ENCODE data around the gene OR6K6. TPM values are rescaled to one million over a fixed set of nuclear protein-coding genes. Genes with fewer than 3 reads are reported as not detected.

Gene OR6K6
- total and polyA plus RNA-seq, 9 donors = not detected

DNA sequence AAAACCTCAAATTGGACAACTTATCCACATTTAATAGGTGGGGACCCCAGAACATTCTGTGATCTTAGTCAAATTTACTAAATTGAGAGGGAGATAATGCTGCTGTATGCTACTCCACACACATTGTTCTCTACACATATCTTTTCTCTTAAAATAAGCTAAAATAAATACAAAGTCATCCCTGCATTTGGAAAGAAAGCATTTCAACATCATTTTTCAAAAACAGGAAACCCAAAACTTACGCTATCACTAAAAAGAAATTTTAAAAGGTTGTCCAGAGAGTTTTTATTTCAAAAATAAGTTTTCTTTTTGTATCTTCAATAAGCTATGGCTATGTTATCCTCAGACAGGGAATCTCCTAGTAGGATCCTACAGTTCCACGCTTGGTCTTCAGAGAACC lies 46.0 kb downstream of the OR6K6 start:
- Histone ChIP-seq H3K36me3 (no peaks in the 10 kb centered on the region), H3K4me1 (ENCODE audit: insufficient read depth) (no peaks in the 10 kb centered on the region), H3K27ac (no peak overlapping the region), H3K9me3 (no peaks in the 10 kb centered on the region), H3K27me3 (no peaks in the 10 kb centered on the region), H3K4me3 (no peak overlapping the region)
- WGBS, 3 donors = 88 to 90% (median 89%) methylated on average over 2 of the region's 2 CpGs
- intact Hi-C loops (cut with DNase I) = no loop called here
- no peak for DNase-seq
- TF ChIP-seq, protein P1, sequence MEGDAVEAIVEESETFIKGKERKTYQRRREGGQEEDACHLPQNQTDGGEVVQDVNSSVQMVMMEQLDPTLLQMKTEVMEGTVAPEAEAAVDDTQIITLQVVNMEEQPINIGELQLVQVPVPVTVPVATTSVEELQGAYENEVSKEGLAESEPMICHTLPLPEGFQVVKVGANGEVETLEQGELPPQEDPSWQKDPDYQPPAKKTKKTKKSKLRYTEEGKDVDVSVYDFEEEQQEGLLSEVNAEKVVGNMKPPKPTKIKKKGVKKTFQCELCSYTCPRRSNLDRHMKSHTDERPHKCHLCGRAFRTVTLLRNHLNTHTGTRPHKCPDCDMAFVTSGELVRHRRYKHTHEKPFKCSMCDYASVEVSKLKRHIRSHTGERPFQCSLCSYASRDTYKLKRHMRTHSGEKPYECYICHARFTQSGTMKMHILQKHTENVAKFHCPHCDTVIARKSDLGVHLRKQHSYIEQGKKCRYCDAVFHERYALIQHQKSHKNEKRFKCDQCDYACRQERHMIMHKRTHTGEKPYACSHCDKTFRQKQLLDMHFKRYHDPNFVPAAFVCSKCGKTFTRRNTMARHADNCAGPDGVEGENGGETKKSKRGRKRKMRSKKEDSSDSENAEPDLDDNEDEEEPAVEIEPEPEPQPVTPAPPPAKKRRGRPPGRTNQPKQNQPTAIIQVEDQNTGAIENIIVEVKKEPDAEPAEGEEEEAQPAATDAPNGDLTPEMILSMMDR (IDR thresholded peaks at IDR 0.05) = no peak
- TF ChIP-seq POLR2A (IDR thresholded peaks at IDR 0.05) (no peak), EP300 (IDR thresholded peaks at IDR 0.05) (no peak)

DNA sequence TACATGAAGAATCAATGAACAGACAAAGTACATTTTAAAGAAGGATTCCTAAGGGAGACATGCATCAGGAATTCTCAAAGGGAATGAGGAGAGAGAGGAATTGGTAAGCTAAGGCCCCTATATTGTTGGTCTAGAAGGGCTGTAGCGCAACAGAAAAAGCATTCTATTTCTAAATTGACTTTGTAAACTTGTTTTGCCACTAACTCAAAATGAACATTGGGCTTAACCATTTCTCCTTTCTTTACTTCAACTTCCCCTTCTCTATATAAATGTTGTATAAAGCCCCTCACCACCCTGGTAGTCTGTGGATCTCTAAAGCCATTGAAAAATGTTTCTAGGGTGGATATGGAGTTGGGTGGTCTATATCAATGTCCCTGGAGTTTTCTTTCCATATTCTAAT lies 46.9 kb downstream of the OR6K6 start:
- no peak for TF ChIP-seq POLR2A (IDR thresholded peaks at IDR 0.05)
- TF ChIP-seq EP300 (IDR thresholded peaks at IDR 0.05) = no peak
- TF ChIP-seq, protein P1 (IDR thresholded peaks at IDR 0.05) = no peak
- Histone ChIP-seq H3K27me3 (no peaks in the 10 kb centered on the region), H3K36me3 (no peaks in the 10 kb centered on the region), H3K4me3 (no peak overlapping the region), H3K27ac (no peak overlapping the region), H3K9me3 (no peaks in the 10 kb centered on the region), H3K4me1 (ENCODE audit: insufficient read depth) (no peaks in the 10 kb centered on the region)
- DNase-seq = no peak
- WGBS, 3 donors = 93 to 96% (median 95%) methylated on average over 1 of the region's 1 CpG
- intact Hi-C loops (cut with DNase I) = no loop called here

DNA sequence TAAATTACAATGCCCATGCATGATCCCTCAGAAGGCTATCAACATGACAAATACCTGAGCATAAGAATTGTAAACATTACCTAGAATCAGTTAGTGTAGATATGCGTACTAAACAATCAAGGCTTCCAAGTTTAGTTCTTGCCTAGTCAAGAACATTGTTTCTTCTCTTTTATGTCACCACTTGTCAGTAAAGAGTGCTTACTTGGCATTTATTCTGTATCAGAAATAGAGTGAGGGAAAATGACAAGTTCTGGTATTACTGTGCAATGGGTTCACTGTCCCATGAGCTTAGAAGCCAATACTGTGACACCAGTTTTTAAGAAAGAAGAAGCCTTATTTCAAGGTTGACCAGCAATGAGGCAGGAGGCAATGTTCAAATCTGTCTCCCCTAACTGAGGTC lies 49.2 kb downstream of the OR6K6 start:
- H3K36me3 ChIP-seq = no peaks in the 10 kb centered on the region
- H3K4me3 ChIP-seq = no peak overlapping the region
- no peaks in the 10 kb centered on the region for H3K27me3 ChIP-seq
- intact Hi-C loops (cut with DNase I) = no loop called here
- DNase-seq = no peak
- H3K27ac ChIP-seq = no peak overlapping the region
- 89 to 94% (median 93%) methylated on average over 1 of the region's 1 CpG for WGBS, 3 donors
- no peaks in the 10 kb centered on the region for H3K4me1 ChIP-seq (ENCODE audit: insufficient read depth)
- no peaks in the 10 kb centered on the region for H3K9me3 ChIP-seq
- TF ChIP-seq POLR2A (IDR thresholded peaks at IDR 0.05) (no peak), EP300 (IDR thresholded peaks at IDR 0.05) (no peak)
- TF ChIP-seq, protein P1 (IDR thresholded peaks at IDR 0.05) = no peak

Small RNA genes within 50 kb of the gene (small RNA-seq; reads per million reads assigned to genes)
- gene OR2AQ1P = not detected

Other genes starting within 250 kb of the OR6K6 start
- not detected for gene OR6Y1, start 200.3 kb upstream of the OR6K6 start, total RNA-seq
- gene OR6Y1, start 200.3 kb upstream of the OR6K6 start, polyA plus RNA-seq = not detected
- gene OR6P1, start 184.1 kb upstream of the OR6K6 start, total RNA-seq = not detected
- not detected for gene OR6P1, start 184.1 kb upstream of the OR6K6 start, polyA plus RNA-seq
- gene OR10X1, start 174.8 kb upstream of the OR6K6 start, total RNA-seq = not detected
- not detected for gene OR10X1, start 174.8 kb upstream of the OR6K6 start, polyA plus RNA-seq
- gene OR10Z1, start 149.5 kb upstream of the OR6K6 start, total RNA-seq = not detected
- not detected for gene OR10Z1, start 149.5 kb upstream of the OR6K6 start, polyA plus RNA-seq
- gene SPTA1, start 68.0 kb upstream of the OR6K6 start, total RNA-seq = 1 to 10 TPM in 1 of 7 donors, under 1 TPM in 4, not detected in 2; 0.10 to 1.8 (median 0.23) TPM
- gene SPTA1, start 68.0 kb upstream of the OR6K6 start, polyA plus RNA-seq = under 1 TPM; 0.07 to 0.17 TPM
- gene OR6K2, start 54.1 kb upstream of the OR6K6 start, total RNA-seq = not detected
- gene OR6K2, start 54.1 kb upstream of the OR6K6 start, polyA plus RNA-seq = not detected
- gene OR6K3, start 34.0 kb upstream of the OR6K6 start, total RNA-seq = under 1 TPM in 1 of 7 donors, not detected in 6; 0.11 TPM
- not detected for gene OR6K3, start 34.0 kb upstream of the OR6K6 start, polyA plus RNA-seq
- not detected for gene OR6N1, start 17.5 kb downstream of the OR6K6 start, total RNA-seq
- not detected for gene OR6N1, start 17.5 kb downstream of the OR6K6 start, polyA plus RNA-seq
- not detected for gene OR6N2, start 26.5 kb downstream of the OR6K6 start, total RNA-seq
- not detected for gene OR6N2, start 26.5 kb downstream of the OR6K6 start, polyA plus RNA-seq
- gene MNDA, start 76.6 kb downstream of the OR6K6 start, total RNA-seq = 10 to 100 TPM in 1 of 7 donors, 1 to 10 TPM in 5, under 1 TPM in 1; 0.71 to 26.5 (median 2.8) TPM
- 1 to 10 TPM; 1.7 to 8.7 TPM for gene MNDA, start 76.6 kb downstream of the OR6K6 start, polyA plus RNA-seq
- gene PYHIN1, start 176.8 kb downstream of the OR6K6 start, total RNA-seq = 1 to 10 TPM in 2 of 7 donors, under 1 TPM in 4, not detected in 1; 0.28 to 1.8 (median 0.50) TPM
- 1 to 10 TPM in 1 of 2 donors, under 1 TPM in 1; 0.16 to 1.9 TPM for gene PYHIN1, start 176.8 kb downstream of the OR6K6 start, polyA plus RNA-seq

Data from ovary (tissue), 9 donors.